ENCODE results near the gene WASF2. TPM values are rescaled to one million over a fixed set of nuclear protein-coding genes. Genes with fewer than 3 reads are reported as not detected.

Gene WASF2
- 44.9 to 52.2 TPM (median 50.7 TPM) in 5 replicates for total RNA-seq (2022; extraction: Qiagen RNA extraction; ENCODE audit: low read depth)

GRCh38 chr1:27489973-27490741 lies at the start of gene WASF2:
Gene WASF2, minus strand, starts transcription at chr1:27490167. Its CDS starts 61,277 bp downstream, at chr1:27428890.

GRCh38 chr1:27392096-27392777 lies 97.7 kb downstream of the WASF2 start, which contains the start of gene GPR3:
Gene GPR3, plus strand, starts transcription at chr1:27392622. Its CDS starts 1,177 bp downstream, at chr1:27393799.

GRCh38 chr1:27383039-27383605 lies 106.8 kb downstream of the WASF2 start, which contains the start of gene CD164L2:
Gene CD164L2, minus strand, starts transcription at chr1:27383333. Its CDS starts 94 bp downstream, at chr1:27383239.

GRCh38 chr1:27374362-27375086 lies 115.4 kb downstream of the WASF2 start, which contains the start of gene FCN3:
Gene FCN3, minus strand, starts transcription at chr1:27374824. Its CDS starts 6 bp downstream, at chr1:27374818.

GRCh38 chr1:27366411-27367159 lies 123.4 kb downstream of the WASF2 start, which contains the start of gene MAP3K6:
Gene MAP3K6, minus strand, starts transcription at chr1:27366961. Its CDS starts 364 bp downstream, at chr1:27366597.

Other genes with a start within 250 kb of the WASF2 start
- gene TMEM222, start 168.0 kb downstream of the WASF2 start, total RNA-seq (2022; extraction: Qiagen RNA extraction; ENCODE audit: low read depth) = 41.7 to 52.0 TPM (median 46.5 TPM) in 5 replicates
- gene SYTL1, start 148.1 kb downstream of the WASF2 start, total RNA-seq (2022; extraction: Qiagen RNA extraction; ENCODE audit: low read depth) = 0.10 to 0.68 TPM (median 0.35 TPM) in 5 replicates
- 5.9 to 11.0 TPM (median 9.1 TPM) in 5 replicates for gene MAP3K6, start 123.2 kb downstream of the WASF2 start, total RNA-seq (2022; extraction: Qiagen RNA extraction; ENCODE audit: low read depth)
- not detected in 5 replicates for gene FCN3, start 115.3 kb downstream of the WASF2 start, total RNA-seq (2022; extraction: Qiagen RNA extraction; ENCODE audit: low read depth)
- not detected in 5 replicates for gene CD164L2, start 106.8 kb downstream of the WASF2 start, total RNA-seq (2022; extraction: Qiagen RNA extraction; ENCODE audit: low read depth)
- gene GPR3, start 97.5 kb downstream of the WASF2 start, total RNA-seq (2022; extraction: Qiagen RNA extraction; ENCODE audit: low read depth) = 1.7 to 2.4 TPM (median 1.9 TPM) in 5 replicates
- 14.2 to 17.9 TPM (median 16.0 TPM) in 5 replicates for gene AHDC1, start 114.0 kb upstream of the WASF2 start, total RNA-seq (2022; extraction: Qiagen RNA extraction; ENCODE audit: low read depth)
- 0.07 TPM in 1 of 5 replicates, not detected in the others for gene FGR, start 145.0 kb upstream of the WASF2 start, total RNA-seq (2022; extraction: Qiagen RNA extraction; ENCODE audit: low read depth)
- gene IFI6, start 182.0 kb upstream of the WASF2 start, total RNA-seq (2022; extraction: Qiagen RNA extraction; ENCODE audit: low read depth) = 10.2 to 15.1 TPM (median 12.0 TPM) in 5 replicates
- 5.2 to 6.9 TPM (median 5.6 TPM) in 5 replicates for gene FAM76A, start 235.8 kb upstream of the WASF2 start, total RNA-seq (2022; extraction: Qiagen RNA extraction; ENCODE audit: low read depth)

All from A549 treated with DMSO at 1 μM for 4 hours (cell line).